ENCODE measurements around the gene RGS19.
"Not testable (repeated sequence)": the region's sequence is repeated elsewhere in the genome, so short reads cannot be mapped to it uniquely, and the experiment has no call there.

The RGS19 gene

GRCh38 chr20:64092258-64093012 lies 13.1 kb upstream of the RGS19 start:
- no peak for DNase-seq (ENCODE audit: low spot score)
- TF ChIP-seq CTCF (IDR thresholded peaks at IDR 0.05; ENCODE audit: borderline replicate concordance, control extremely low read depth, extremely low read depth, insufficient read depth, missing control alignments): no peak
- in situ Hi-C loops (cut with MboI; ENCODE audit: low sequenced_read_pairs, unreplicated experiment): no loop called here

- in situ Hi-C loops (cut with MboI; ENCODE audit: low sequenced_read_pairs, unreplicated experiment): no loop called here
- no peak for DNase-seq (ENCODE audit: low spot score)
- TF ChIP-seq CTCF (IDR thresholded peaks at IDR 0.05; ENCODE audit: borderline replicate concordance, control extremely low read depth, extremely low read depth, insufficient read depth, missing control alignments): no peak
Measured at GRCh38 chr20:64091770-64092169, 12.5 kb upstream of the RGS19 start.

- no peak for DNase-seq (ENCODE audit: low spot score)
- TF ChIP-seq CTCF (IDR thresholded peaks at IDR 0.05; ENCODE audit: borderline replicate concordance, control extremely low read depth, extremely low read depth, insufficient read depth, missing control alignments): no peak
- in situ Hi-C loops (cut with MboI; ENCODE audit: low sequenced_read_pairs, unreplicated experiment): no loop called here
Measured at GRCh38 chr20:64091340-64091739, 12.0 kb upstream of the RGS19 start.

- DNase-seq (ENCODE audit: low spot score): no peak
- no peak for TF ChIP-seq CTCF (IDR thresholded peaks at IDR 0.05; ENCODE audit: borderline replicate concordance, control extremely low read depth, extremely low read depth, insufficient read depth, missing control alignments)
- in situ Hi-C loops (cut with MboI; ENCODE audit: low sequenced_read_pairs, unreplicated experiment): no loop called here
Measured at GRCh38 chr20:64090165-64090564, 10.8 kb upstream of the RGS19 start.

GRCh38 chr20:64088586-64088985 lies 9.3 kb upstream of the RGS19 start:
- in situ Hi-C loops (cut with MboI; ENCODE audit: low sequenced_read_pairs, unreplicated experiment); DNase-seq (ENCODE audit: low spot score): not testable (repeated sequence)

GRCh38 chr20:64087226-64087825 lies 8.0 kb upstream of the RGS19 start:
- in situ Hi-C loops (cut with MboI; ENCODE audit: low sequenced_read_pairs, unreplicated experiment); DNase-seq (ENCODE audit: low spot score): not testable (repeated sequence)

GRCh38 chr20:64086801-64087200 lies 7.5 kb upstream of the RGS19 start:
- no peak for DNase-seq (ENCODE audit: low spot score)
- no peak for TF ChIP-seq CTCF (IDR thresholded peaks at IDR 0.05; ENCODE audit: borderline replicate concordance, control extremely low read depth, extremely low read depth, insufficient read depth, missing control alignments)
- in situ Hi-C loops (cut with MboI; ENCODE audit: low sequenced_read_pairs, unreplicated experiment): no loop called here
